GM23248 (cell line): ENCODE results near the gene FBXO34.

Experiments
- EZH2 ChIP-seq: fragments of 200-600 bp; sonication (generic); IDR thresholded peaks from 2 replicates; pipeline ENCODE4 v1.6.1; 2018; ENCODE audit warnings: antibody characterized with exemption, mild to moderate bottlenecking; ENCODE audit not compliant: insufficient read depth, poor library complexity, severe bottlenecking
- EZH2phosphoT487 ChIP-seq: fragments of 200-600 bp; sonication (generic); IDR thresholded peaks from 2 replicates; pipeline ENCODE4 v1.6.1; 2018; ENCODE audit warnings: antibody characterized with exemption, moderate library complexity, mild to moderate bottlenecking, low read depth; ENCODE audit not compliant: insufficient read depth

GRCh38 chr14:55318694-55319093 lies 47.5 kb downstream of the FBXO34 start:
- no peak for TF ChIP-seq EZH2phosphoT487
- no peak for TF ChIP-seq EZH2
